Prostate gland (tissue), 2 donors: ENCODE measurements around the gene ANKK1. TPM values are rescaled to one million over a fixed set of nuclear protein-coding genes. Genes with fewer than 3 reads are reported as not detected.

Experiments used
- DNase-seq: peaks from one replicate; pipeline ENCODE4 v3.0.0-alpha.2; 2019; ENCODE audit warnings: low spot score
- H3K27ac ChIP-seq, 2 donors: fragments of 200-600 bp; sonication (generic); 2 replicates each; pipeline ENCODE4 v1.5.1; 2017 to 2019
- H3K27me3 ChIP-seq: fragments of 200-600 bp; sonication (generic); replicated peaks from 2 replicates; pipeline ENCODE4 v1.5.1; 2019; ENCODE audit not compliant: insufficient read depth
- H3K36me3 ChIP-seq, 2 donors: fragments of 200-600 bp; sonication (generic); 1 replicate in 1 of 2; 2 replicates in 1 of 2; pipeline versions ENCODE4 v1.5.1 to v1.8.1; 2017 to 2019
- H3K4me1 ChIP-seq: fragments of 200-600 bp; sonication (generic); replicated peaks from 2 replicates; pipeline ENCODE4 v1.5.1; 2019
- H3K4me3 ChIP-seq, 2 donors: fragments of 200-600 bp; sonication (generic); 2 replicates each; pipeline ENCODE4 v1.5.1; 2017 to 2019
- H3K9me3 ChIP-seq: fragments of 200-600 bp; sonication (generic); 2 replicates; pipeline ENCODE4 v1.5.1; 2017
- CTCF ChIP-seq, 4 experiments: fragments of 200-600 bp in 2 of 4; fragments of 450-650 bp in 2 of 4; sonication (generic) in 2 of 4; IDR thresholded peaks; 1 replicate in 3 of 4; 2 replicates in 1 of 4; pipeline ENCODE4 v1.5.1; 2016 to 2019; ENCODE audit warnings: antibody characterized with exemption in 4 of 4, mild to moderate bottlenecking in 2 of 4, moderate library complexity in 2 of 4
- POLR2A ChIP-seq: fragments of 450-650 bp; IDR thresholded peaks from one replicate; pipeline ENCODE4 v1.6.1; 2016; ENCODE audit warnings: antibody characterized with exemption, mild to moderate bottlenecking
- POLR2AphosphoS5 ChIP-seq: sonication (generic); formaldehyde crosslinking; IDR thresholded peaks from one replicate; pipeline ENCODE4 v1.6.1; 2017; ENCODE audit warnings: antibody characterized with exemption
- WGBS: methylation state at CpG from one replicate; pipeline ENCODE4 v1.1.5; 2018; 5-methylcytosine and 5-hydroxymethylcytosine counted together
- intact Hi-C: fragments of 100-400 bp; cut with DNase I; formaldehyde crosslinking; loops from one replicate; pipeline ENCODE4 v1.14.2; 2022
- microRNA-seq: library from miRNA; unstranded; fragments of <30 nt; microRNA quantifications from one replicate; pipeline ENCODE4, GENCODE V29; 2016
- small RNA-seq, 2 donors: library from RNA; depleted of rRNA; stranded (forward); fragments of <200 nt; gene quantifications; one replicate each; pipeline ENCODE3, GENCODE V24; 2016
- total RNA-seq, 2 donors: library from RNA; depleted of rRNA; stranded (reverse); fragments of >200 nt; gene quantifications; one replicate each; pipeline ENCODE4 v1.1.0, GENCODE V29; 2016

Gene ANKK1
- total RNA-seq, 2 donors from 2014 or later: 0.97 to 2.4 TPM

GRCh38 chr11:113448316-113448677 is 60.7 kb downstream of the ANKK1 start:
- DNase-seq: no peak
- WGBS: 74% methylated on average over 5 of the region's 5 CpGs
- intact Hi-C loops: no loop called here
- Histone ChIP-seq H3K4me3 (no peak overlapping the region), H3K27me3 (no peaks in the 10 kb centered on the region), H3K36me3 (no peaks in the 10 kb centered on the region), H3K9me3 (no peaks in the 10 kb centered on the region), H3K27ac (no peak overlapping the region), H3K4me1 (no peaks in the 10 kb centered on the region)
- TF ChIP-seq CTCF (IDR thresholded peaks at IDR 0.05) (no peak), POLR2AphosphoS5 (no peak), POLR2A (no peak)

GRCh38 chr11:113449743-113450142 is 62.2 kb downstream of the ANKK1 start:
- H3K27ac ChIP-seq: no peak overlapping the region
- WGBS: 89% methylated on average over 6 of the region's 6 CpGs
- no peaks in the 10 kb centered on the region for H3K4me1 ChIP-seq
- H3K9me3 ChIP-seq: no peaks in the 10 kb centered on the region
- no peak for DNase-seq
- intact Hi-C loops: no loop called here
- H3K36me3 ChIP-seq: no peaks in the 10 kb centered on the region
- TF ChIP-seq POLR2A: no peak
- no peak for TF ChIP-seq CTCF (IDR thresholded peaks at IDR 0.05)
- TF ChIP-seq POLR2AphosphoS5: no peak
- H3K27me3 ChIP-seq: no peaks in the 10 kb centered on the region
- H3K4me3 ChIP-seq: no peak overlapping the region

Small RNAs within 50 kb of the gene (microRNA-seq; reads per million reads assigned to microRNA genes)
- not detected for gene MIR4301

Small RNAs within 50 kb of the gene (small RNA-seq; reads per million reads assigned to genes)
- 0 reads per million in 2 donors for gene MIR4301

Other genes with a start within 250 kb of the ANKK1 start
- gene TTC12, start 73.2 kb upstream of the ANKK1 start, total RNA-seq: 10 to 100 TPM; 21.6 TPM
- gene DRD2, start 87.6 kb downstream of the ANKK1 start, total RNA-seq: 1 to 10 TPM in 1 of 2 donors, under 1 TPM in 1; 0.68 to 2.4 TPM